Trophoblast cell (in vitro differentiated cells and primary cell): Measurements from ENCODE around the gene TEX22.

Source experiments
- DNase-seq, 2 donors: peaks; one replicate each; pipeline ENCODE4 v3.0.0-alpha.2; 2016
- H2AFZ ChIP-seq: 2 replicates; pipeline ENCODE4 v1.6.1; 2013; ENCODE audit warnings: low read length, moderate library complexity, mild to moderate bottlenecking; ENCODE audit not compliant: insufficient read depth, poor library complexity
- H2AK5ac ChIP-seq: 2 replicates; pipeline ENCODE4 v1.6.1; 2013; ENCODE audit warnings: mild to moderate bottlenecking, low read length
- H2BK120ac ChIP-seq: 2 replicates; pipeline ENCODE4 v1.6.1; 2013; ENCODE audit warnings: low read length, mild to moderate bottlenecking, moderate library complexity; ENCODE audit not compliant: insufficient read depth, poor library complexity
- H2BK12ac ChIP-seq: 2 replicates; pipeline ENCODE4 v1.6.1; 2013; ENCODE audit warnings: mild to moderate bottlenecking, low read length, moderate library complexity
- H2BK5ac ChIP-seq: 2 replicates; pipeline ENCODE4 v1.6.1; 2013; ENCODE audit warnings: low read length, low read depth, moderate library complexity, mild to moderate bottlenecking; ENCODE audit not compliant: poor library complexity
- H3K14ac ChIP-seq: 2 replicates; pipeline ENCODE4 v1.6.1; 2013; ENCODE audit warnings: mild to moderate bottlenecking, low read length
- H3K18ac ChIP-seq: 2 replicates; pipeline ENCODE4 v1.6.1; 2013; ENCODE audit warnings: mild to moderate bottlenecking, low read length
- H3K23ac ChIP-seq: 2 replicates; pipeline ENCODE4 v1.6.1; 2013; ENCODE audit warnings: low read length
- H3K27ac ChIP-seq: 2 replicates; pipeline ENCODE4 v1.5.1; 2013; ENCODE audit warnings: low read depth, mild to moderate bottlenecking, inconsistent platforms, low read length, moderate library complexity
- H3K27me3 ChIP-seq: 2 replicates; pipeline ENCODE4 v1.6.1; 2013; ENCODE audit warnings: inconsistent platforms, mild to moderate bottlenecking, low read length, moderate library complexity; ENCODE audit not compliant: insufficient read depth
- H3K36me3 ChIP-seq, 2 experiments: 1 replicate in 1 of 2; 2 replicates in 1 of 2; pipeline ENCODE4 v1.6.1; 2013; ENCODE audit warnings: low read length in 2 of 2, mild to moderate bottlenecking in 2 of 2, moderate library complexity in 1 of 2; ENCODE audit not compliant: insufficient read depth in 2 of 2, control insufficient read depth in 1 of 2
- H3K4ac ChIP-seq: 2 replicates; pipeline ENCODE4 v1.6.1; 2013; ENCODE audit warnings: low read depth, mild to moderate bottlenecking, low read length, moderate library complexity
- H3K4me1 ChIP-seq, 2 experiments: 1 replicate in 1 of 2; 2 replicates in 1 of 2; pipeline ENCODE4 v1.6.1; 2013; ENCODE audit warnings: low read length in 2 of 2, mild to moderate bottlenecking in 2 of 2, moderate library complexity in 1 of 2; ENCODE audit not compliant: insufficient read depth in 2 of 2, control insufficient read depth in 1 of 2
- H3K4me2 ChIP-seq: 2 replicates; pipeline ENCODE4 v1.6.1; 2013; ENCODE audit warnings: inconsistent platforms, mild to moderate bottlenecking, low read length, moderate library complexity
- H3K4me3 ChIP-seq: 2 replicates; pipeline ENCODE4 v1.5.1; 2013; ENCODE audit warnings: mild to moderate bottlenecking, low read depth, low read length, inconsistent platforms
- H3K79me1 ChIP-seq: one replicate; pipeline ENCODE4 v1.6.1; 2013; ENCODE audit warnings: low read length
- H3K79me2 ChIP-seq: 2 replicates; pipeline ENCODE4 v1.6.1; 2013; ENCODE audit warnings: low read length, mild to moderate bottlenecking; ENCODE audit not compliant: control insufficient read depth, insufficient read depth, poor library complexity
- H3K9ac ChIP-seq: 2 replicates; pipeline ENCODE4 v1.6.1; 2013; ENCODE audit warnings: mild to moderate bottlenecking, low read length
- H3K9me3 ChIP-seq: 2 replicates; pipeline ENCODE4 v1.6.1; 2013; ENCODE audit warnings: low read depth, mild to moderate bottlenecking, control low read depth, inconsistent platforms, low read length; ENCODE audit not compliant: insufficient read depth
- H4K12ac ChIP-seq: 2 replicates; pipeline ENCODE4 v1.6.1; 2013; ENCODE audit warnings: low read depth, mild to moderate bottlenecking, low read length, moderate library complexity
- H4K8ac ChIP-seq: 2 replicates; pipeline ENCODE4 v1.6.1; 2013; ENCODE audit warnings: low read depth, mild to moderate bottlenecking, low read length, moderate library complexity
- H4K91ac ChIP-seq: one replicate; pipeline ENCODE4 v1.6.1; 2013; ENCODE audit warnings: low read depth, mild to moderate bottlenecking, low read length, moderate library complexity
- WGBS: extraction: QIAGEN DNeasy Blood & Tissue Kit; methylation state at CpG from one replicate; pipeline ENCODE4 v1.1.7; 2013; ENCODE audit warnings: missing lambda C conversion rate; ENCODE audit not compliant: insufficient read length, insufficient coverage; ENCODE audit errors: extremely low coverage; 5-methylcytosine and 5-hydroxymethylcytosine counted together

TEX22 gene

DNA sequence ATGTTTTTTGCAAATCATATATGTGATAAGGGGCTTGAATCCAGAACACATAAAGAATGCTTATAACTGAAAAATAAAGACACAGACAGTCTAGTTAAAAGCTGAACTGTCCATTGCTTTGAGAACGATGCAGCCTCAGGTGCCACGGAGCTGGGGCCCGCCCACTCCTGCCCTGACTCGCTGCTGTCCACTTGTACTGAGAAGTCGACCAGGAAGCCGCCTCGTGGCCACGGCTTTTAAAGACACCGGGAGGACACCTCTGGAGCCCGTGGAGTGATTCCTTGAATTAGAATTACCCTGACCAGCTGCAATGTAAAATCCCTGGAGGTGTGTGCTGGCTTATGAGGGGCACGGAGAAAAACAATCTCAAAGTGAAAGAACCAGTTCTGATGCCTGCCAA lies 23.9 kb upstream of the TEX22 start:
- Histone ChIP-seq H3K4me1 (no peaks in the 10 kb centered on the region), H3K36me3 (peaks cover 7 to 9% of the 10 kb centered on the region in 2 experiments), H3K27me3 (no peaks in the 10 kb centered on the region), H3K14ac (no peak overlapping the region), H2BK12ac (no peak overlapping the region), H2AK5ac (no peak overlapping the region), H3K79me2 (no peaks in the 10 kb centered on the region), H3K79me1 (no peaks in the 10 kb centered on the region), H4K91ac (no peak overlapping the region), H3K9me3 (no peaks in the 10 kb centered on the region), H2BK5ac (no peak overlapping the region), H3K18ac (no peak overlapping the region), H3K23ac (no peak overlapping the region), H3K4ac (no peak overlapping the region), H3K4me2 (no peak overlapping the region), H2AFZ (no peak overlapping the region), H2BK120ac (no peak overlapping the region), H3K4me3 (no peak overlapping the region), H4K8ac (no peak overlapping the region), H3K9ac (no peak overlapping the region), H3K27ac (no peak overlapping the region), H4K12ac (no peak overlapping the region)
- peak; percentile 31 to 65 for DNase-seq
- WGBS: no CpG with 5 or more reads among the region's 11 CpGs

- no peak overlapping the region for H3K14ac ChIP-seq
- no CpG with 5 or more reads among the region's 4 CpGs for WGBS
- H2BK5ac ChIP-seq: no peak overlapping the region
- H3K27me3 ChIP-seq: no peaks in the 10 kb centered on the region
- H3K4me1 ChIP-seq: no peaks in the 10 kb centered on the region
- no peak for DNase-seq
- no peak overlapping the region for H4K91ac ChIP-seq
- no peaks in the 10 kb centered on the region for H3K9me3 ChIP-seq
- no peak overlapping the region for H3K4ac ChIP-seq
- no peak overlapping the region for H2BK120ac ChIP-seq
- no peak overlapping the region for H2AK5ac ChIP-seq
- H2AFZ ChIP-seq: no peak overlapping the region
- H3K4me3 ChIP-seq: no peak overlapping the region
- no peak overlapping the region for H4K12ac ChIP-seq
- H3K36me3 ChIP-seq: peaks cover 8 to 13% of the 10 kb centered on the region in 2 experiments
- no peaks in the 10 kb centered on the region for H3K79me1 ChIP-seq
- no peak overlapping the region for H4K8ac ChIP-seq
- no peak overlapping the region for H3K18ac ChIP-seq
- no peak overlapping the region for H3K27ac ChIP-seq
- H2BK12ac ChIP-seq: no peak overlapping the region
- no peak overlapping the region for H3K4me2 ChIP-seq
- no peak overlapping the region for H3K23ac ChIP-seq
- no peak overlapping the region for H3K9ac ChIP-seq
- H3K79me2 ChIP-seq: no peaks in the 10 kb centered on the region
Observed at GRCh38 chr14:105375635-105376057, 22.7 kb upstream of the TEX22 start.

DNA sequence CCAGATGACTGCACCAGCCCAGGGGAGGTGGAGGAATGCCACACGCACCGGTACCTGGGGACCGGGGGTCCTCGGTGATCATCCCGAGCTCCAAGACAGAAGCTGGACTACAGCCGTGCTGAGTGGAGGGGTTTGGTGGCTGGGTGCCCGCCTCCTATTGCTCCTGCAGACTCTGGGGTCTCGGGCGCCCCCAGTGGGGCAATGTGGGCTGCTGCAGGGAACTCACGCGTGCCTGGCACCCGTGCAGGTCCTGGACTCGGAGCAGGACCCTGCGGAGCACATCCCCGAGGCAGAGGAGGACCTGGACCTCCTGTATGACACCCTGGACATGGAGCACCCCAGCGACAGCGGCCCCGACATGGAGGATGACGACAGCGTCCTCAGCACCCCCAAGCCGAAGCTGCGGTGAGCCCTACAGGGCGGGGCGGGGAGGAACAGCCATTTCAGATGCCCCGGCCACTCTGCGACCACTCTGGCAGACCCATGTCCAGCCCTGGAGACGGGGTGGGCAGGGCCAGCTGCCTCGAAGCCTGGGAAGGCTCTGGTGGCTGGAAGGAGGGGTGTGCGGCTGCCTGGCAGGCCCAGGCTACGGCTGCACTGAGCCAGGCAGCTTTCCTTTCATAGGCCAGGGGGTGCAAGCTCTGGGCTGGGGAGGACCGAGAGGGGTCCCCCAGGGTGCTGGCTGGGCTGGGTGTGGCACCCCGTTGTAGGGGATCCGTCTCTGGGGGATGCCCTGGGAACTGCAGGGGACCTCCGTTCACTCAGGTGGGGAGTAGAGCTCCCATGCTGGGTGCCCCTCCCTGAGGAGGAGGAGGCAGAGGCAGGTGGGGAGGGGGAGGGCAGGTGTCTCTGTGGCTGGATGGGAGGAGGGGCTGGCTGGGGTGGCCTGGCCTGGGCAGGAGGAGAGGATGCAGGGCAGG lies 21.6 kb upstream of the TEX22 start:
- H4K12ac ChIP-seq: no peak overlapping the region
- no peaks in the 10 kb centered on the region for H3K79me1 ChIP-seq
- no peaks in the 10 kb centered on the region for H3K27me3 ChIP-seq
- H2BK5ac ChIP-seq: no peak overlapping the region
- no peaks in the 10 kb centered on the region for H3K9me3 ChIP-seq
- no peak overlapping the region for H3K4me3 ChIP-seq
- no peaks in the 10 kb centered on the region for H3K4me1 ChIP-seq
- H3K4ac ChIP-seq: no peak overlapping the region
- no CpG with 5 or more reads among the region's 34 CpGs for WGBS
- H3K23ac ChIP-seq: no peak overlapping the region
- no peak overlapping the region for H2AFZ ChIP-seq
- H2BK120ac ChIP-seq: no peak overlapping the region
- no peak overlapping the region for H3K4me2 ChIP-seq
- H3K36me3 ChIP-seq: peaks cover 11 to 13% of the 10 kb centered on the region in 2 experiments
- no peak overlapping the region for H4K8ac ChIP-seq
- H3K79me2 ChIP-seq: no peaks in the 10 kb centered on the region
- H2BK12ac ChIP-seq: no peak overlapping the region
- H4K91ac ChIP-seq: no peak overlapping the region
- H3K27ac ChIP-seq: no peak overlapping the region
- no peak overlapping the region for H3K18ac ChIP-seq
- H3K9ac ChIP-seq: no peak overlapping the region
- H3K14ac ChIP-seq: no peak overlapping the region
- DNase-seq: no peak
- H2AK5ac ChIP-seq: no peak overlapping the region

- peaks cover 16 to 22% of the 10 kb centered on the region in 2 experiments for H3K36me3 ChIP-seq
- no peaks in the 10 kb centered on the region for H3K4me1 ChIP-seq
- no peak overlapping the region for H2AK5ac ChIP-seq
- no CpG with 5 or more reads among the region's 23 CpGs for WGBS
- H3K9me3 ChIP-seq: no peaks in the 10 kb centered on the region
- no peak for DNase-seq
- H3K18ac ChIP-seq: no peak overlapping the region
- no peak overlapping the region for H3K4ac ChIP-seq
- no peak overlapping the region for H4K91ac ChIP-seq
- H2AFZ ChIP-seq: no peak overlapping the region
- no peak overlapping the region for H3K27ac ChIP-seq
- H2BK5ac ChIP-seq: no peak overlapping the region
- no peaks in the 10 kb centered on the region for H3K79me2 ChIP-seq
- H3K9ac ChIP-seq: no peak overlapping the region
- no peak overlapping the region for H4K12ac ChIP-seq
- H3K4me3 ChIP-seq: no peak overlapping the region
- no peak overlapping the region for H2BK120ac ChIP-seq
- no peak overlapping the region for H3K4me2 ChIP-seq
- no peak overlapping the region for H3K14ac ChIP-seq
- H3K79me1 ChIP-seq: no peaks in the 10 kb centered on the region
- no peak overlapping the region for H3K23ac ChIP-seq
- H4K8ac ChIP-seq: no peak overlapping the region
- H3K27me3 ChIP-seq: no peaks in the 10 kb centered on the region
- no peak overlapping the region for H2BK12ac ChIP-seq
Observed at GRCh38 chr14:105377555-105378182, 20.7 kb upstream of the TEX22 start.
